GM12873 (cell line): Measurements from ENCODE around the gene NHSL1.

Experiments
- CTCF ChIP-seq: IDR thresholded peaks from 2 replicates; pipeline ENCODE4 v1.5.1; 2012; ENCODE audit warnings: low read depth, mild to moderate bottlenecking, moderate library complexity, low read length, control low read depth; ENCODE audit not compliant: insufficient read depth; ENCODE audit errors: missing control alignments

NHSL1 gene

GRCh38 chr6:138493413-138493812, 5.9 kb downstream of the NHSL1 start:
- no peak for TF ChIP-seq CTCF

GRCh38 chr6:138492871-138493270, 6.4 kb downstream of the NHSL1 start:
- TF ChIP-seq CTCF = no peak

- TF ChIP-seq CTCF = no peak
Observed at GRCh38 chr6:138492113-138492512, 7.2 kb downstream of the NHSL1 start.

DNA sequence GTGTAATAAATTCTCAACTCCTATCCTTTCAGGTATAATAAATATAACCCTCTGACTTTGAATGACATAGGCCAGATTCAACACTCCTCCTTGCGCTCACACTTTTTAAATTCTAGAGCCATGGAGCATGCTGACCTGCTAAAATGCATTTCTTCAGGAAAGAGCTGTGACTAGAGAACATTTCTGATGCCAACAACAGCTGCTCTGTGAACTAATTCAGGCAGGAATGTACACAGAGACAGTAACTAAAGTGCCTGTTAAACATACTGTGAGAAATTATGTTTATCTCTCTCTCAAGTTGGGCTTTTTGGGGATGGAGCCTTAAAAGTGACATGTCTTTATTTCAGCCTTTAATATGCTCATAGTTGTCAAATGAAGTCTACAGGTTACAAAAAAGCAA, 8.3 kb downstream of the NHSL1 start:
- no peak for TF ChIP-seq CTCF

- no peak for TF ChIP-seq CTCF
Observed at GRCh38 chr6:138489846-138490245, 9.4 kb downstream of the NHSL1 start.

DNA sequence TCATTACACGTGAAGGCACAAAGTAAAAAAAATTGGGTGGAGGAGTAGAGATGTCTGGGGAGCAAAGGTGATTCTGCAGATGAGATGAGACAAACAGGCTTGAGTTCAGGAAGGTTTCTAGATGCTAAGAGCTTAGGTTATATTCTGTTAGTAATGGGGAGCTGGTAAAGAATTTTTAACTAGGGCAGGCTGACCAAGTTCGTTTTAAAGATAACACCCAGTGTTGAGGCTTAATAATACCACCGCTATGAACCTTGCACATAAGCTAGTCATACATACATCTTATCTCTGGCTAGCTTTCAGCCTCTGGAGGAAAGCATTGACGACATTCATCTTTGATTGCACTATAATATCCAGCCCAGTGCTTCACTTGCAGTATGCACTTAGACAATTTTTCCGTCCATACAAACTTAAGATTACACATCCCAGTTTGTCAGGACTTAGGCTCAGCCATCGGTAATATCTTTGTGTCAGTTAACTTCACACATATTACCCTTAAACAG, 12.1 kb downstream of the NHSL1 start:
- TF ChIP-seq CTCF = no peak

GRCh38 chr6:138486249-138487101, 12.8 kb downstream of the NHSL1 start:
- TF ChIP-seq CTCF = no peak
